Measurements from ENCODE around the gene GPR52.
A peak's percentile ranks its signal among the peaks of the same experiment; 100 is the strongest.

The GPR52 gene

DNA sequence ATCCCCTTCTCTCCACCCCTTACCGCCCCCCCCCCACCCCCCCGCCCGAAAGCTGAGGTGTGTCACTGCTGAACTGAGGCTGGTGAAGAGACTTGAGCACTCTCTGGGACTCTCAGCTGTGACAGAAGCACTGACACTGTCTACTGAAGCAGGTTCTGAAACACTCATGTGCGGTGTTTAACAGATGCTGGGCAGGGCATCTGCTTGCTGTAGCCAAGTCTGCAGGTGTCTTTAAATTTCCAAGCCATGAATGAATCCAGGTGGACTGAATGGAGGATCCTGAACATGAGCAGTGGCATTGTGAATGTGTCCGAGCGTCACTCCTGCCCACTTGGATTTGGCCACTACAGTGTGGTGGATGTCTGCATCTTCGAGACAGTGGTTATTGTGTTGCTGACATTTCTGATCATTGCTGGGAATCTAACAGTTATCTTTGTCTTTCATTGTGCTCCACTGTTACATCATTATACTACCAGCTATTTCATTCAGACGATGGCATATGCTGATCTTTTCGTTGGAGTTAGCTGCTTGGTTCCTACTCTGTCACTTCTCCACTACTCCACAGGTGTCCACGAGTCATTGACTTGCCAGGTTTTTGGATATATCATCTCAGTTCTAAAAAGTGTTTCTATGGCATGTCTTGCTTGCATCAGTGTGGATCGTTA is at the start of gene GPR52:
Gene GPR52 (plus strand): TSS at position 99 of the 665 bp plus-strand sequence. CDS start 148 bp downstream, at position 247.
- no peak within 1 kb of the TSS for H3K4me3 ChIP-seq (ENCODE audit: low read length)
- no peak for TF ChIP-seq CTCF (IDR thresholded peaks at IDR 0.05; ENCODE audit: insufficient read depth, low read depth, low read length, missing control alignments)
- DNase-seq (ENCODE audit: low read depth), result no peak

GRCh38 chr1:174398246-174398645 is 49.5 kb upstream of the GPR52 start:
- DNase-seq (ENCODE audit: low read depth), result no peak
- no peak overlapping the region for H3K4me3 ChIP-seq (ENCODE audit: low read length)

DNA sequence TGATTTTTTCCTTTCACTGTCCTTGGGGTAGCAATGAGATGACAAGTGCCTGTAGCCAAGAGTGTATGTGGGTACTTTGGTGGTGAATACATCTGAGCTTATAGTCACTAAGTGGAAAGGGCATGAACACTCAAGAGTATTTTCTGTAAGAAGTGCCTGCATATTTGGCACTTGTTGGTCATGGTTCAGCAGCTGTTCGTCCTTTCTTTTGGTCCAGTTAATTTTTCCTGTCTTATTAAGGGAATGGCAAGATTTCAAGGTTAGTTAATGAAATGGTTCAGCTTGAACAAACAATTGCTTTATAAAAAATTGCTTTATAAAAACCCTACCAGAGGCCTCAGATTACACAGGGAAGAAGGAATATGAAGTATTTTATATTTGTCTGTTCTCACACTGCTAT is 48.6 kb upstream of the GPR52 start:
- no peak for TF ChIP-seq CTCF (IDR thresholded peaks at IDR 0.05; ENCODE audit: insufficient read depth, low read depth, low read length, missing control alignments)
- H3K4me3 ChIP-seq (ENCODE audit: low read length), result no peak overlapping the region
- DNase-seq (ENCODE audit: low read depth), result no peak

More at GRCh38 chr1:174398246-174398645, 49.5 kb upstream of the GPR52 start:
- no peak for TF ChIP-seq CTCF (IDR thresholded peaks at IDR 0.05; ENCODE audit: insufficient read depth, low read depth, low read length, missing control alignments)

DNA sequence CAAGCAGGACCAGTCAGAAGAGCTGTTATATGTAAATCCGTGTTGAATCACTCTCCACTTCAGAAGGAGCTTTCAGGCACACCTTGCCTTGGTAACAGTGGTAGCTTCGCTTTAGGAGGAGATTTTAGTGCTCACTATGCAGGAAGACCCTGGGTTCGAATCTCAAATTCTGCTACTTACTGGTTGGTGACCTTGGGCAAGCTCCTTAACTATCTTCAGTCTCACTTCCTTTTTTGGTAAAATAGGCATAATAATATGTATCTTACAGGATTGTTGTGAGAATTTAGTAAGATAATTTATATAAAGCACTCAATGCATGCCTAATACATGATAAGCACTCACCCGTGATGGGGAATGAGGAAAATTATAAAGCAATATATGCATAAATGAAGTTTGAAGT is 46.7 kb upstream of the GPR52 start:
- H3K4me3 ChIP-seq (ENCODE audit: low read length), result no peak overlapping the region
- DNase-seq (ENCODE audit: low read depth), result no peak
- TF ChIP-seq CTCF (IDR thresholded peaks at IDR 0.05; ENCODE audit: insufficient read depth, low read depth, low read length, missing control alignments), result no peak

- TF ChIP-seq CTCF (IDR thresholded peaks at IDR 0.05; ENCODE audit: insufficient read depth, low read depth, low read length, missing control alignments), result no peak
- H3K4me3 ChIP-seq (ENCODE audit: low read length), result no peak overlapping the region
- DNase-seq (ENCODE audit: low read depth), result peak; percentile 8
These were observed 42.5 kb upstream of the GPR52 start for GRCh38 chr1:174405219-174405618.

DNA sequence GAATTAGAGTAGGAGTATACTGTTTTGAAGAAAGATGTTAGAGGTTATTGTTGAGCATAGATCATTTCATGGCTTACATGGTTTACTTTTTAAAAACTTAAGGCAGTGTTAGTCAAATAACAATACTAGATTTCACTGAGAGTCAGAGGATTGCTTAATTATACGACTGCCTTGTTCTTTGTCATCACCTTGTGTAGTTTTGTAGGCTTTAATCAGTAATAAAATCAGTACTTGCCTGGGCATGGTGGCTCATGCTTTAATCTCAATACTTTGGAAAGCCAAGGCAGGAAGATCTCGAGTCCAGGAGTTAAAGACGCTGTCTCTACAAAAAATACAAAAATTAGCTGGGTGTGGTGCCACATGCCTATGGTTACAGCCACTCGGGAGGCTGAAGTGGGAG is 41.3 kb upstream of the GPR52 start:
- no peak overlapping the region for H3K4me3 ChIP-seq (ENCODE audit: low read length)
- no peak for TF ChIP-seq CTCF (IDR thresholded peaks at IDR 0.05; ENCODE audit: insufficient read depth, low read depth, low read length, missing control alignments)
- DNase-seq (ENCODE audit: low read depth), result peak; percentile 74

DNA sequence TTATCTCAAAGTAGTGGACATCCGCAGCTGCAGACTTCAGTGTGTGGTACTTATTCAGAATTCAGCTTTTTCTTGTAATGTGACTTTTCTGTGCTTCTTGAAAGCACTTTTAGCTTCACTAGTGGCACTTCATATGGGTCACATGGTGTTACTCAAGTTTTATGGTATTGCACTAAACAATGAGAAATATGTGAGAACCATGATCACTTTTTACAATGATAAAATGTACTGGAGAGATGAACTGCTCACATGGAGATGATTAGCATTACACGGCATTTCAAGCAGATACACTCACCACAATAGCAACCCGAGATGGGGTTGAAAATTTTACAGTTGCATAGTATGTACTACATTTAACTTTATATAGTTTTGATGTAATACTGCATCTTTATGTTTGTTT is 40.1 kb upstream of the GPR52 start:
- no peak for DNase-seq (ENCODE audit: low read depth)
- no peak for TF ChIP-seq CTCF (IDR thresholded peaks at IDR 0.05; ENCODE audit: insufficient read depth, low read depth, low read length, missing control alignments)
- no peak overlapping the region for H3K4me3 ChIP-seq (ENCODE audit: low read length)

All from epithelial cell of esophagus (primary cell).